ENCODE results near the gene FANCI. TPM values are rescaled to one million over a fixed set of nuclear protein-coding genes. Genes with fewer than 3 reads are reported as not detected.

Gene FANCI
- total and polyA plus RNA-seq, 2 of the 13 experiments (the other 11 are each of a cell fraction or from before 2014, with no cell fraction given): 15.7 to 68.8 TPM

- TF ChIP-seq ESRRA (CRISPR knock-in tag; IDR thresholded peaks at IDR 0.05; ENCODE audit: low read depth) (no peak; the same call in 1 of the 2 replicates), SMAD1 (CRISPR knock-in tag; IDR thresholded peaks at IDR 0.05; ENCODE audit: borderline replicate concordance, low read depth) (no peak; the same call in 1 of the 2 replicates), MZF1 (CRISPR knock-in tag; IDR thresholded peaks at IDR 0.05; ENCODE audit: borderline replicate concordance) (no peak), ATM (IDR thresholded peaks at IDR 0.05; ENCODE audit: borderline replicate concordance) (no peak), KMT2A (CRISPR knock-in tag; IDR thresholded peaks at IDR 0.05) (peak; percentile 48; the same call in 1 of the 2 replicates), ZNF747 (CRISPR knock-in tag; IDR thresholded peaks at IDR 0.05; ENCODE audit: borderline replicate concordance) (peak; percentile 87; the same call in 1 of the 2 replicates), THAP11 (CRISPR knock-in tag; IDR thresholded peaks at IDR 0.05) (peak; percentile 88), ZNF770 (CRISPR knock-in tag; IDR thresholded peaks at IDR 0.05) (peak; percentile 71; the same call in 1 of the 2 replicates), NONO (IDR thresholded peaks at IDR 0.05) (no peak), NONO (CRISPR knock-in tag; conservative IDR thresholded peaks at IDR 0.05) (peak; percentile 97), ZMYM2 (CRISPR knock-in tag; IDR thresholded peaks at IDR 0.05) (peak; percentile 95), ZNF674 (CRISPR knock-in tag; IDR thresholded peaks at IDR 0.05; ENCODE audit: low read depth) (no peak), KDM5A (IDR thresholded peaks at IDR 0.05; ENCODE audit: borderline replicate concordance, low read length) (peak; percentile 72; the same call in 1 of the 2 replicates), GMEB2 (CRISPR knock-in tag; IDR thresholded peaks at IDR 0.05; ENCODE audit: low read depth) (no peak), ZNF550 (CRISPR knock-in tag; IDR thresholded peaks at IDR 0.05; ENCODE audit: borderline replicate concordance) (no peak), MAF1 (CRISPR knock-in tag; IDR thresholded peaks at IDR 0.05; ENCODE audit: borderline replicate concordance) (peak; percentile 99), PRDM4 (CRISPR knock-in tag; IDR thresholded peaks at IDR 0.05; ENCODE audit: borderline replicate concordance) (no peak; the same call in 1 of the 2 replicates), FLYWCH1 (CRISPR knock-in tag; IDR thresholded peaks at IDR 0.05) (no peak)
- TF ChIP-seq, protein P1, sequence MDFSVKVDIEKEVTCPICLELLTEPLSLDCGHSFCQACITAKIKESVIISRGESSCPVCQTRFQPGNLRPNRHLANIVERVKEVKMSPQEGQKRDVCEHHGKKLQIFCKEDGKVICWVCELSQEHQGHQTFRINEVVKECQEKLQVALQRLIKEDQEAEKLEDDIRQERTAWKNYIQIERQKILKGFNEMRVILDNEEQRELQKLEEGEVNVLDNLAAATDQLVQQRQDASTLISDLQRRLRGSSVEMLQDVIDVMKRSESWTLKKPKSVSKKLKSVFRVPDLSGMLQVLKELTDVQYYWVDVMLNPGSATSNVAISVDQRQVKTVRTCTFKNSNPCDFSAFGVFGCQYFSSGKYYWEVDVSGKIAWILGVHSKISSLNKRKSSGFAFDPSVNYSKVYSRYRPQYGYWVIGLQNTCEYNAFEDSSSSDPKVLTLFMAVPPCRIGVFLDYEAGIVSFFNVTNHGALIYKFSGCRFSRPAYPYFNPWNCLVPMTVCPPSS (IDR thresholded peaks at IDR 0.05): no peak
- TF ChIP-seq, protein P2, sequence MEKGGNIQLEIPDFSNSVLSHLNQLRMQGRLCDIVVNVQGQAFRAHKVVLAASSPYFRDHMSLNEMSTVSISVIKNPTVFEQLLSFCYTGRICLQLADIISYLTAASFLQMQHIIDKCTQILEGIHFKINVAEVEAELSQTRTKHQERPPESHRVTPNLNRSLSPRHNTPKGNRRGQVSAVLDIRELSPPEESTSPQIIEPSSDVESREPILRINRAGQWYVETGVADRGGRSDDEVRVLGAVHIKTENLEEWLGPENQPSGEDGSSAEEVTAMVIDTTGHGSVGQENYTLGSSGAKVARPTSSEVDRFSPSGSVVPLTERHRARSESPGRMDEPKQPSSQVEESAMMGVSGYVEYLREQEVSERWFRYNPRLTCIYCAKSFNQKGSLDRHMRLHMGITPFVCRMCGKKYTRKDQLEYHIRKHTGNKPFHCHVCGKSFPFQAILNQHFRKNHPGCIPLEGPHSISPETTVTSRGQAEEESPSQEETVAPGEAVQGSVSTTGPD (CRISPR knock-in tag; IDR thresholded peaks at IDR 0.05): no peak
These were observed 90.9 kb downstream of the FANCI start, which contains the start of gene POLG (continued) for GRCh38 chr15:89334510-89335297.

Data from HepG2 (cell line).